GM18951 (cell line): ENCODE results near the gene CEBPE.

Experiments used
- POLR2A ChIP-seq: IDR thresholded peaks from 4 replicates; pipeline ENCODE4 v1.6.1; 2011; ENCODE audit warnings: mild to moderate bottlenecking; ENCODE audit not compliant: insufficient read length, insufficient read depth; ENCODE audit errors: extremely low read depth
- in situ Hi-C: fragments of 300-500 bp; cut with MboI; formaldehyde crosslinking; loops from one replicate; pipeline ENCODE4 v1.12.0; 2022; ENCODE audit warnings: low sequenced_read_pairs, mixed read lengths, inconsistent platforms; ENCODE audit not compliant: unreplicated experiment

The CEBPE gene

DNA sequence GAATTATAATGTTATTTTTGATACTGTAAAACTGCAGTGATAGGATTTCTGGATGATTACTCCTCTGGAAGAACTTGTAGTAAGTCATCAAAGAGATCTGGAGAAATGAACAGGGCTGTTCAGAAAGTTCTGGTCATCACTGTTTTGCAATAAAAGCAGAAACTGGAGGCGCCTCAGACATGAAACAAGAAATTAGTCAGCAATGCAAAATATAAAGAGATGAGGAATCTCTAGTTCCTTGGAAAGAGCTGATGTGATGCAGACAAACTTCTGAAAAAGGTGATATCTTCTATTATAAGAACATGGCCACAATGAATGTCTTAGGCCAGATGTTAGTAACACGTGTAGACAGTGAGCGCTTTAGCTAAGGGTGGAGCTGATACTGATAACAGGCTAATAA, 33.6 kb downstream of the CEBPE start:
- in situ Hi-C loops, result no loop called here
- TF ChIP-seq POLR2A, result no peak

GRCh38 chr14:23080474-23080873, 38.6 kb downstream of the CEBPE start:
- no peak for TF ChIP-seq POLR2A
- in situ Hi-C loops, result no loop called here

DNA sequence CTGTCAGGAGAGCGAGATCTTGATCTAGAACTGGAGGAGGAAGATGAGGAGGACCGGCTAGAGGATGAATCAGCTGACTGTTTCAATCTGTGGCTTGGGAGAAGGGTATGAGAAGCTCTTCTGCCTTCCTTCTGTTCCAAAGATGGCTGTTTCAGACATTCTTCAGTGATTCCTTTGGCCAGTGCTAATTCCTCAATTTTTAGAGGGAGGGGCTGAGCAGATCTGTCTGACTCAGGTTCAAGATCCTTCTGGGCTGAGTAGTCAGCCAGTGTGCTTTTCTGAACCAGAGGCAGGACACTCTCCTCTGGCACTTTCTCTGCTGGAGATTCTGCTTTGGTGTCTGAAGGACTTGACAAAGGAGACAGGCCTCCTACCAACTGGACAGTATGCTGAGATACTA, 39.3 kb downstream of the CEBPE start:
- in situ Hi-C loops, result no loop called here
- no peak for TF ChIP-seq POLR2A

GRCh38 chr14:23078692-23079116, 40.4 kb downstream of the CEBPE start:
- TF ChIP-seq POLR2A, result no peak
- in situ Hi-C loops, result no loop called here

DNA sequence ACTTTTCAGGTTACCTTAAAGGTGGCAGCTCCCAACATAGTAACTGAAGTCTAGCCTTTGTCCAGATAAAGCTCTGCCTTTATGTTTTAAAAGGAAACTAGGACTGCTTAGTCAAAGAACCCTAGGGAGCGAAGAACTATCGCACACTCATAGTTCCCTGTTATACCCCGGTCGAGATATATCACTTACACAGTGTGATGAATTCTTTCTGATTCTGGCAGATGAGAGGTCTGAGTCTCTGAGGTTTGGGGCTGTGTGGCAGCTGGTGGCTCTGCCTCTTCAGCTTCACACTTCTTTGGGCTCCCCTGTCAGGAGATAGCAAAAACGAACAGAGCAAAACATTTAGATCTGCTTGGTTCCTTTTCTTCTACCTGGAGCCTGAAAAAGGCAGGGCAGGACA, 41.1 kb downstream of the CEBPE start:
- in situ Hi-C loops, result no loop called here

GRCh38 chr14:23076785-23077408, 42.2 kb downstream of the CEBPE start:
- in situ Hi-C loops, result no loop called here
- TF ChIP-seq POLR2A, result no peak

More for the DNA sequence above, 41.1 kb downstream of the CEBPE start:
- TF ChIP-seq POLR2A, result no peak

- TF ChIP-seq POLR2A, result no peak
Measured at GRCh38 chr14:23074906-23075305, 44.1 kb downstream of the CEBPE start.

DNA sequence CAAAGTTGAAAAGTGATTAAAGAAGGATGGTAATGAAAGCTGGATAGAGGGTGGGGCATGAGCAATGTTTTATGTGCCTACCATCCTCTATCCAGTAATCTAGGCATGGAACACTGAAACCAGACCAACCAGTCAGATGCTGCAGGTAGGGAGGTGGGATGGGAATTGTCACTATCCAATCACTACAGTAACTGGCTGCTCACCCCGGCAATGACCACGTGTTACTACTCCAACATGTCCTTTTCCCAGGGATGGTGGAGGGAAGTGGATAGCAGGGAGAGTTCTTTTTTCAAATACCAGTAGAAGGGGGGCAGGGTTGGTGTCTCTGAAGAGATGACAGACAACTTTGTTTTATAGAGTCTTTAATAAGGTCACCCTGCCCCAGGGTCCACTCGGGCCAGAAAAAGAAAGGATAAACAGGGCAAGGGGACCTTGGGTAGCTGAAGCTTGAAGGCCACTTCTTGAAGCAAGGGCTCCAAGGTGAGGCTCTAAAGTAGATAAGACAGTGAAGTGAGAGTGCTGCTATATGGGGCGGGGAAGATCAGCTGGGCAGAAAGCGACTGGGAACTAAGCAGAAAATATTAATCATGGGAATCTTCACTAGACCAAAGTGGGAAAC, 47.0 kb downstream of the CEBPE start:
- TF ChIP-seq POLR2A, result no peak
- in situ Hi-C loops, result loop anchor here (25.0 kb wide), 1 partner anchor 510 kb away; no protein-coding TSS in a partner anchor

More at GRCh38 chr14:23074906-23075305, 44.1 kb downstream of the CEBPE start:
- in situ Hi-C loops, result loop anchor here (25.0 kb wide), 1 partner anchor 513 kb away; no protein-coding TSS in a partner anchor

DNA sequence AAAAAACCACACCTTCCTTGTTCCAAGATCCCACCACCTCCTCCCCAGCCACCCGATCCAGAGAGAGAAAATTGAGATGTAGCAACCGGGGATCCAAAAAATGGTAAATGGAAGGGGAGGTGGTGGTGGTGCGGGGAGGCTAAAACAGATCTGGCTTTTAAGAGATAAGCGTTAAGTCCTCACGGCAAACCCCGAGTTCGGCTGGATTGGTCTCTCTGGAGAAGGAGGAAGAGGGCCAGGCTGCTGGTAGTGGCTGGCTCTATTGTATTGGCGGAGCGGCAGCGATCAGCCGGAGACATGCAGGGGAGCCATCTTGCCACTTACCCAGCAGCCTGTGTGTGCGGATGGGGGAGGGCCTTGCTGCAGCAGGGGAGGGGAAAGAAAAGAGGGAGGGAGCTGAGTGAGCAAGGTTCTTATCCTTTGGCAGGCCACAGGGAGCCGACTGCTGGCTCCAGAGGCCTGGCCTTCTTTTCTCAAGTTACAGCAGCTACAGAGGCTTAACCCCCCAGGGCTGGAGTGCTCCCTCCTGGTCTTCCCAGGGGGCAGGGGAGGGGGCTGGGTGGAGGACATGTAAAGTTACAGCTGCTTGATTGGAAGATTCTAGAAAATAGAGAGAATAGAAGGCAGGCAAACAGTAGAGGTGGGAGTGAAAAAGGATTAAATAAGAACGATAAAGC, 47.7 kb downstream of the CEBPE start:
- TF ChIP-seq POLR2A, result peak; percentile 83
- in situ Hi-C loops, result loop anchor here (25.0 kb wide), 1 partner anchor 509 kb away; no protein-coding TSS in a partner anchor

DNA sequence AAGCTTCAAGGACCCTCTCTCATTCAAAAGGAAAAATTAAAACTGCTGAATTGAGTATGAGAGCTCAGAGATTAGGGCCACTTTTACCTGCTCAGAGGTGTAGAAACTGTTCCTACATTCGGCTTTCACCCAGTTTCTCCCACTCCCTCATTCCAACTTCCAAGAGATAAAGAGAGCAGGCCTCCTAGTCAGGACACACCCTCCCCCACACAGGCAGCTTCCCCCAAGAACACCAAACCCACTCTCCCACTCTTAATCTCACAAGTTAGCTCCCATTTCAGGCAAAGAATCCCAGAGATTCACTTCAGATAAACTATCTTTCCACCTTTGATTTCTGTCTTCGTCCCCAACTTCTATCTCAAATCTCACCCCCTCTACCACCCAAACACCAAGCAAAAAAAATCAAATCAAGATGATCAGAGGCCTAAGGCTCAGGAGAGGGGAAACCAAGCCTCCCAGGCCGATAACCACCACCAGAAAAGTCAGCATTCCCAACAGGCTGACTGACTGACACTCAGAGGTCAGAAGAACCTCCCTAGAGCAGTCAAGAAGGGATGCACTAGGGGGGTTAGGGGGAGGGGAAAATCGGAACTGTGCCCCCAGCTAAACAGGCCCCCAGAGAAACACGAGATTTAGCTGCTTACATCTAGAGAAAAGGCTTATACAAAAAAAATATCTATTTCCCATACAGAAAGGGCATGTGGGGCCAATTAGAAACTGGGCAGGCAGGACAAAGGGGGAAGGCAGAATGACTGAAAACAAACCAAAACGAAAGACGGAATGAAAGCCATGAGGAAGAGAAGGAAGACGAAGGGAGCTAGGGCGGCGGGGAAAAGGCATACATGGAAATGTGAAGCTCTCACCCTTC, 48.6 kb downstream of the CEBPE start:
- no peak for TF ChIP-seq POLR2A
- in situ Hi-C loops, result loop anchor here (25.0 kb wide), 1 partner anchor 508 kb away; no protein-coding TSS in a partner anchor

DNA sequence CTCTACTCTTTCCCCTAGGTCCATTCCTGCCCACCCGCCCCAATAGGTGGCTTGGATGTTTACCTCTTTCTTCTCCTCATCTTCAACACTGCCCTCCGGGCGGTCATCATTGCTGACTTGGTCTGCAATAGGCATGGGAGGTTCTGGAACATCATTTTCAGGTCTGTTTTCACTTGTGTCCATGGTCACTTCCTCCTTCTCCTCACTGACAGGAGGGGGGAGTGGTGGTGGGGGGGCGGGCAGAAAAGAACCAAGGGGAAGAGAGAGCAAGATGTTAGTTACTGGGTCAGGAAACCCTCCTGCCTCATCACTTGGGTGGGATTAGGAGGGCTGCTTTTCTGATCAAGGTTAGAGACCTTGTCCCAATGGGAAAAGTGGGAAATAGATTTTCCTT, 49.6 kb downstream of the CEBPE start:
- TF ChIP-seq POLR2A, result no peak
- in situ Hi-C loops, result loop anchor here (25.0 kb wide), 1 partner anchor 507 kb away; no protein-coding TSS in a partner anchor

- in situ Hi-C loops, result loop anchor here (25.0 kb wide), 1 partner anchor 507 kb away; no protein-coding TSS in a partner anchor
- TF ChIP-seq POLR2A, result no peak
Measured at GRCh38 chr14:23068789-23069412, 50.2 kb downstream of the CEBPE start.
